ENCODE measurements around the gene TUBGCP4. TPM values are rescaled to one million over a fixed set of nuclear protein-coding genes. Genes with fewer than 3 reads are reported as not detected.

Gene TUBGCP4
- polyA plus RNA-seq, 1 of the 3 experiments (the other 2 are of a cell fraction), result 6.6 TPM

GRCh38 chr15:43420876-43421275, 50.0 kb downstream of the TUBGCP4 start:
- Histone ChIP-seq H3K4me2 (no peak overlapping the region), H3K4me1 (ENCODE audit: control insufficient read depth in 1 of 2, insufficient read depth in 2 of 2, low read depth in 1 of 2, low read length in 1 of 2) (no peaks in the 10 kb centered on the region; a peak in 1 of 4 replicates), H3K27me3 (ENCODE audit: insufficient read depth) (no peaks in the 10 kb centered on the region), H3F3A (replicated peaks; ENCODE audit: insufficient read depth) (no peaks in the 10 kb centered on the region), H3K9ac (no peak overlapping the region), H3K79me2 (ENCODE audit: insufficient read depth) (no peaks in the 10 kb centered on the region; the same call in 1 of the 2 replicates), H4K20me1 (ENCODE audit: insufficient read depth) (0 out of 2 replicates have a peak, but pooled peaks cover 4% of the 10 kb centered on the region), H3K4me3 (ENCODE audit: low read depth in 2 of 2, low read length in 1 of 2) (no peak overlapping the region), H3K36me3 (replicated peaks in 1 of 2; ENCODE audit: control insufficient read depth in 1 of 2, insufficient read depth in 2 of 2, low read length in 1 of 2) (peaks cover 45 to 71% of the 10 kb centered on the region in 2 experiments), H2AFZ (ENCODE audit: low read depth) (no peak overlapping the region), H3K27ac (ENCODE audit: low read depth in 2 of 2, low read length in 1 of 2) (no peak overlapping the region), H3K9me3 (no peaks in the 10 kb centered on the region), H3K9me2 (no peaks in the 10 kb centered on the region)
- TF ChIP-seq PBX3 (IDR thresholded peaks at IDR 0.05) (no peak), USF2 (IDR thresholded peaks at IDR 0.05; ENCODE audit: borderline replicate concordance, low read depth, low read length) (no peak), FOSL2 (IDR thresholded peaks at IDR 0.05; ENCODE audit: borderline replicate concordance, low read depth) (no peak), IRF3 (IDR thresholded peaks at IDR 0.05; ENCODE audit: low read depth, low read length) (no peak), YY1 (IDR thresholded peaks at IDR 0.05; ENCODE audit: low read depth) (no peak)
- DNase-seq, result no peak
- ChIA-PET POLR2A (no interaction called here), CTCF (no interaction called here)
- 86% methylated on average over 7 of the region's 7 CpGs for WGBS (ENCODE audit: low lambda C conversion rate)

GRCh38 chr15:43423793-43424192, 52.9 kb downstream of the TUBGCP4 start:
- peaks cover 3% of the 10 kb centered on the region for H3K79me2 ChIP-seq (ENCODE audit: insufficient read depth)
- POLR2A ChIA-PET, result interaction anchor here (0.7 kb wide), 1 partner anchor 87 kb away, joined by 3 read pairs; no protein-coding TSS in a partner anchor
- WGBS (ENCODE audit: low lambda C conversion rate), result 89% methylated on average over 3 of the region's 3 CpGs
- no peak for DNase-seq
- CTCF ChIA-PET, result interaction anchor here (1.1 to 1.4 kb wide), 2 partner anchors 17 to 91 kb away, joined by 4 read pairs; no protein-coding TSS in a partner anchor
- no peaks in the 10 kb centered on the region for H4K20me1 ChIP-seq (ENCODE audit: insufficient read depth)
- no peaks in the 10 kb centered on the region for H3K27me3 ChIP-seq (ENCODE audit: insufficient read depth)
- H3K9me3 ChIP-seq, result no peaks in the 10 kb centered on the region
- H3K9me2 ChIP-seq, result no peaks in the 10 kb centered on the region
- TF ChIP-seq MAX (IDR thresholded peaks at IDR 0.05; ENCODE audit: low read depth) (no peak), RAD21 (IDR thresholded peaks at IDR 0.05; ENCODE audit: low read length) (no peak), RFX5 (IDR thresholded peaks at IDR 0.05; ENCODE audit: low read length) (no peak), IRF3 (IDR thresholded peaks at IDR 0.05; ENCODE audit: low read depth, low read length) (no peak), USF2 (IDR thresholded peaks at IDR 0.05; ENCODE audit: borderline replicate concordance, low read depth, low read length) (no peak), FOXJ3 (CRISPR knock-in tag; IDR thresholded peaks at IDR 0.05) (no peak), MXI1 (IDR thresholded peaks at IDR 0.05; ENCODE audit: low read depth, low read length) (no peak), YY1 (IDR thresholded peaks at IDR 0.05; ENCODE audit: low read depth) (no peak), USF1 (IDR thresholded peaks at IDR 0.05; ENCODE audit: borderline replicate concordance, low read depth) (no peak), EZH2phosphoT487 (IDR thresholded peaks at IDR 0.05; ENCODE audit: borderline replicate concordance, low read depth) (no peak)
- no peak overlapping the region for H3K4me3 ChIP-seq (ENCODE audit: low read depth in 2 of 2, low read length in 1 of 2)
- no peak overlapping the region for H3K4me2 ChIP-seq
- no peak overlapping the region for H3K9ac ChIP-seq
- H3K27ac ChIP-seq (ENCODE audit: low read depth in 2 of 2, low read length in 1 of 2), result no peak overlapping the region
- H3F3A ChIP-seq (replicated peaks; ENCODE audit: insufficient read depth), result no peaks in the 10 kb centered on the region
- H3K4me1 ChIP-seq (ENCODE audit: control insufficient read depth in 1 of 2, insufficient read depth in 2 of 2, low read depth in 1 of 2, low read length in 1 of 2), result no peaks in the 10 kb centered on the region; a peak in 2 of 4 replicates
- peaks cover 45 to 69% of the 10 kb centered on the region in 2 experiments for H3K36me3 ChIP-seq (replicated peaks in 1 of 2; ENCODE audit: control insufficient read depth in 1 of 2, insufficient read depth in 2 of 2, low read length in 1 of 2)
- no peak overlapping the region for H2AFZ ChIP-seq (ENCODE audit: low read depth)
